HCT116 (cell line): Measurements from ENCODE around the gene FGF1. TPM values are rescaled to one million over a fixed set of nuclear protein-coding genes. Genes with fewer than 3 reads are reported as not detected.

Source experiments
- ATAC-seq: fragments of 200-7000 bp; cut with Tn5 transposase; 2 replicates; pipeline ENCODE4 v1.9.1; 2020; ENCODE audit warnings: mild to moderate bottlenecking, moderate library complexity
- BruUV-seq: library from RNA; stranded (reverse); fragments of 400-500 nt; replicated peaks from 2 replicates; lab custom pipeline; 2021; lab: Mats Ljungman, UMichigan
- CTCF ChIA-PET: fragments of 300-600 bp; sonication (Branson Sonifier 250); formaldehyde crosslinking; loops from one replicate; lab custom pipeline; 2021; ENCODE audit warnings: antibody characterized with exemption; lab: Charles Lee
- POLR2A ChIA-PET: fragments of 300-600, 350-600 bp; sonication (Branson Sonifier 250); formaldehyde crosslinking; loops from one replicate; lab custom pipeline; 2021; ENCODE audit warnings: antibody characterized with exemption; lab: Charles Lee
- RAD21 ChIA-PET, 2 experiments: fragments of 300-600 bp; sonication (Branson Sonifier 250); formaldehyde crosslinking; loops; one replicate each; lab custom pipeline; 2023; ENCODE audit warnings: low total read pairs in 2 of 2; ENCODE audit not compliant: uncharacterized antibody in 2 of 2, unreplicated experiment in 2 of 2, low non-redundant PET in 1 of 2; lab: Charles Lee
- DNase-seq: peaks from one replicate; pipeline ENCODE4 v3.0.0-alpha.2; 2010; ENCODE audit warnings: low read depth, low spot score
- H2AFZ ChIP-seq: fragments of 200-600 bp; shearing (Covaris generic), sonication (generic); 2 replicates; pipeline ENCODE4 v1.6.1; 2017; ENCODE audit warnings: low read depth, mixed run types, mixed read lengths, antibody characterized with exemption, low read length; ENCODE audit not compliant: poor library complexity, severe bottlenecking
- H3K27ac ChIP-seq: 2 replicates; pipeline ENCODE4 v1.5.1; 2012; ENCODE audit warnings: low read depth, low read length
- H3K27me3 ChIP-seq: fragments of 200-600 bp; sonication (generic); 2 replicates; pipeline ENCODE4 v1.6.1; 2016; ENCODE audit warnings: mixed run types, low read length, mixed read lengths; ENCODE audit not compliant: insufficient read depth
- H3K36me3 ChIP-seq, 2 experiments: fragments of 200-500 bp in 1 of 2; fragments of 200-600 bp in 1 of 2; sonication (Bioruptor generic) in 1 of 2; sonication (generic) in 1 of 2; 2 replicates each; pipeline versions ENCODE4 v1.5.1 to v1.6.1; 2014 to 2016; ENCODE audit warnings: low read length in 2 of 2, inconsistent platforms in 1 of 2, mixed read lengths in 1 of 2, mixed run types in 1 of 2; ENCODE audit not compliant: insufficient read depth in 2 of 2, control insufficient read depth in 1 of 2
- H3K4me1 ChIP-seq, 2 experiments: fragments of 200-600 bp in 1 of 2; sonication (generic) in 1 of 2; 2 replicates each; pipeline versions ENCODE4 v1.5.1 to v1.6.1; 2012 to 2017; ENCODE audit warnings: low read length in 2 of 2, inconsistent platforms in 1 of 2, mild to moderate bottlenecking in 1 of 2, mixed read lengths in 1 of 2, mixed run types in 1 of 2, moderate library complexity in 1 of 2; ENCODE audit not compliant: insufficient read depth in 2 of 2, control insufficient read depth in 1 of 2
- H3K4me2 ChIP-seq: fragments of 200-600 bp; sonication (generic); 2 replicates; pipeline ENCODE4 v1.6.1; 2017; ENCODE audit warnings: mixed run types, low read length, mixed read lengths
- H3K4me3 ChIP-seq, 2 experiments: fragments of 200-600 bp in 1 of 2; sonication (generic) in 1 of 2; replicated peaks in 1 of 2; 2 replicates each; pipeline ENCODE4 v1.5.1; 2011 to 2016; ENCODE audit warnings: low read length in 2 of 2, control low read depth in 1 of 2, low read depth in 1 of 2, mild to moderate bottlenecking in 1 of 2, mixed read lengths in 1 of 2, mixed run types in 1 of 2
- H3K79me2 ChIP-seq: fragments of 200-600 bp; sonication (generic); 2 replicates; pipeline ENCODE4 v1.6.1; 2017; ENCODE audit warnings: mild to moderate bottlenecking, mixed run types, low read length, moderate library complexity, mixed read lengths; ENCODE audit not compliant: insufficient read depth
- H3K9ac ChIP-seq: fragments of 200-600 bp; sonication (generic); 2 replicates; pipeline ENCODE4 v1.6.1; 2016; ENCODE audit warnings: low read length, mixed read lengths
- H3K9me2 ChIP-seq: fragments of 200-600 bp; sonication (generic), shearing (Covaris generic); 2 replicates; pipeline ENCODE4 v1.6.1; 2017; ENCODE audit warnings: mixed run types, mild to moderate bottlenecking, moderate library complexity; ENCODE audit not compliant: insufficient read depth
- H3K9me3 ChIP-seq, 2 experiments: fragments of 200-500 bp in 1 of 2; fragments of 200-600 bp in 1 of 2; sonication (Bioruptor generic) in 1 of 2; sonication (generic) in 1 of 2; 2 replicates each; pipeline ENCODE4 v1.6.1; 2014 to 2017; ENCODE audit warnings: low read length in 2 of 2, mixed read lengths in 2 of 2, inconsistent platforms in 1 of 2, low read depth in 1 of 2, mild to moderate bottlenecking in 1 of 2, mixed run types in 1 of 2, moderate library complexity in 1 of 2; ENCODE audit not compliant: control insufficient read depth in 1 of 2, insufficient read depth in 1 of 2
- H4K20me1 ChIP-seq: fragments of 200-600 bp; sonication (generic), shearing (Covaris generic); 2 replicates; pipeline ENCODE4 v1.6.1; 2017; ENCODE audit warnings: mixed run types, mild to moderate bottlenecking, moderate library complexity; ENCODE audit not compliant: insufficient read depth
- ATF3 ChIP-seq: IDR thresholded peaks from 2 replicates; pipeline ENCODE4 v1.6.1; 2012
- CBX3 ChIP-seq: IDR thresholded peaks from 2 replicates; pipeline ENCODE4 v1.6.1; 2012; ENCODE audit warnings: low read depth
- CEBPB ChIP-seq: IDR thresholded peaks from 2 replicates; pipeline ENCODE4 v1.6.1; 2012; ENCODE audit warnings: low read depth
- CTCF ChIP-seq, 3 experiments: fragments of 200-600 bp in 1 of 3; sonication (generic) in 1 of 3; IDR thresholded peaks in 2 of 3; conservative IDR thresholded peaks in 1 of 3; 2 replicates each; pipeline ENCODE4 v1.5.1; 2012 to 2017; ENCODE audit warnings: low read depth in 2 of 3, low read length in 2 of 3, antibody characterized with exemption in 1 of 3, borderline replicate concordance in 1 of 3, control low read depth in 1 of 3, mild to moderate bottlenecking in 1 of 3, mixed read lengths in 1 of 3, mixed run types in 1 of 3, moderate library complexity in 1 of 3; ENCODE audit not compliant: insufficient read depth in 1 of 3
- EGR1 ChIP-seq: IDR thresholded peaks from 2 replicates; pipeline ENCODE4 v1.6.1; 2012; ENCODE audit warnings: low read depth
- EZH2 ChIP-seq: fragments of 200-600 bp; sonication (generic); IDR thresholded peaks from 2 replicates; pipeline ENCODE4 v1.6.1; 2017; ENCODE audit warnings: antibody characterized with exemption, mixed run types
- EZH2phosphoT487 ChIP-seq: fragments of 200-600 bp; IDR thresholded peaks from 2 replicates; pipeline ENCODE4 v1.6.1; 2018; ENCODE audit warnings: antibody characterized with exemption, borderline replicate concordance
- FOSL1 ChIP-seq: IDR thresholded peaks from 2 replicates; pipeline ENCODE4 v1.6.1; 2012; ENCODE audit warnings: low read depth
- JUND ChIP-seq: IDR thresholded peaks from 2 replicates; pipeline ENCODE4 v1.6.1; 2012
- MAX ChIP-seq: IDR thresholded peaks from 2 replicates; pipeline ENCODE4 v1.6.1; 2012
- POLR2A ChIP-seq: IDR thresholded peaks from 2 replicates; pipeline ENCODE4 v1.7.0; 2011; ENCODE audit warnings: borderline replicate concordance; ENCODE audit not compliant: insufficient read depth, insufficient read length; ENCODE audit errors: extremely low read depth
- POLR2AphosphoS5 ChIP-seq: IDR thresholded peaks from 2 replicates; pipeline ENCODE4 v1.6.1; 2011; ENCODE audit warnings: mild to moderate bottlenecking, low read depth, low read length, moderate library complexity
- REST ChIP-seq: IDR thresholded peaks from 2 replicates; pipeline ENCODE4 v1.6.1; 2012; ENCODE audit warnings: low read depth
- SP1 ChIP-seq: IDR thresholded peaks from 2 replicates; pipeline ENCODE4 v1.6.1; 2012; ENCODE audit warnings: low read depth
- SRF ChIP-seq: IDR thresholded peaks from 2 replicates; pipeline ENCODE4 v1.6.1; 2012; ENCODE audit warnings: low read depth
- YY1 ChIP-seq: IDR thresholded peaks from 2 replicates; pipeline ENCODE4 v1.6.1; 2011; ENCODE audit warnings: low read length, low read depth, moderate library complexity, mild to moderate bottlenecking; ENCODE audit not compliant: insufficient replicate concordance; ENCODE audit errors: extremely low read depth
- ZFX ChIP-seq: fragments of 450-650 bp; IDR thresholded peaks from 2 replicates; pipeline ENCODE4 v1.6.1; 2017
- intact Hi-C: fragments of 100-400 bp; cut with micrococcal nuclease; formaldehyde crosslinking; loops from 2 replicates; pipeline ENCODE4 v1.10.0; 2022
- total RNA-seq: library from RNA; stranded (reverse); gene quantifications from one replicate; pipeline ENCODE4 v1.2.1, GENCODE V29; 2021; ENCODE audit not compliant: unreplicated experiment

The FGF1 gene
- total RNA-seq, 1 experiment from 2014 or later: not detected

GRCh38 chr5:142670804-142671203 is 15.1 kb downstream of the FGF1 start:
- Histone ChIP-seq H3K4me3 (no peak overlapping the region), H3K9me2 (no peaks in the 10 kb centered on the region), H4K20me1 (no peaks in the 10 kb centered on the region), H2AFZ (no peak overlapping the region), H3K4me2 (no peak overlapping the region), H3K79me2 (no peaks in the 10 kb centered on the region), H3K9me3 (no peaks in the 10 kb centered on the region), H3K27ac (no peak overlapping the region), H3K9ac (no peak overlapping the region), H3K36me3 (no peaks in the 10 kb centered on the region), H3K27me3 (no peaks in the 10 kb centered on the region), H3K4me1 (peaks cover 3 to 12% of the 10 kb centered on the region in 2 experiments; a peak in 3 of 4 replicates)
- intact Hi-C loops: no loop called here
- ChIA-PET CTCF (interaction anchor here (4.8 kb wide), 1 partner anchor 16 kb away, joined by 21 read pairs; no protein-coding TSS in a partner anchor), POLR2A (no interaction called here), RAD21 (no interaction called here)
- no peak for DNase-seq
- ATAC-seq: no peak
- BruUV-seq: no TSS peak
- no peak for TF ChIP-seq SRF

- CTCF ChIA-PET: interaction anchor here (1.6 to 4.8 kb wide), 2 partner anchors 15 to 44 kb away, joined by 5 to 21 read pairs; no protein-coding TSS in a partner anchor
- Histone ChIP-seq H3K79me2 (no peaks in the 10 kb centered on the region), H3K9me2 (no peaks in the 10 kb centered on the region), H3K4me2 (no peak overlapping the region), H3K4me3 (no peak overlapping the region), H3K36me3 (no peaks in the 10 kb centered on the region), H4K20me1 (no peaks in the 10 kb centered on the region), H3K27me3 (no peaks in the 10 kb centered on the region), H2AFZ (no peak overlapping the region), H3K9me3 (no peaks in the 10 kb centered on the region), H3K27ac (no peak overlapping the region), H3K4me1 (peaks cover 3 to 11% of the 10 kb centered on the region in 2 experiments; a peak in 3 of 4 replicates), H3K9ac (no peak overlapping the region)
- intact Hi-C loops: no loop called here
- POLR2A ChIA-PET: no interaction called here
- DNase-seq (no peak), ATAC-seq (no peak)
- BruUV-seq: no TSS peak
- RAD21 ChIA-PET: interaction anchor here in 1 of 2 experiments (0.8 kb wide), 1 partner anchor 14 kb away, joined by 3 read pairs; no protein-coding TSS in a partner anchor
- TF ChIP-seq CTCF (IDR thresholded peaks at IDR 0.05 in 2 of 3, conservative IDR thresholded peaks at IDR 0.05 in 1 of 3; ENCODE audit: borderline replicate concordance in 1 of 3, insufficient read depth in 1 of 3, low read depth in 2 of 3, low read length in 2 of 3) (no peak), POLR2A (no peak), FOSL1 (no peak), JUND (no peak), REST (no peak), SP1 (no peak), ATF3 (no peak), MAX (no peak), CEBPB (no peak), EGR1 (no peak), ZFX (no peak), POLR2AphosphoS5 (no peak), CBX3 (no peak), EZH2phosphoT487 (no peak), YY1 (no peak), EZH2 (no peak)
Observed at GRCh38 chr5:142669477-142669876, 16.4 kb downstream of the FGF1 start.
